Measurements from ENCODE around the gene CENPA. TPM values are rescaled to one million over a fixed set of nuclear protein-coding genes. Genes with fewer than 3 reads are reported as not detected.

The CENPA gene
- total and polyA plus RNA-seq, 2 of the 13 experiments (the other 11 are each of a cell fraction or from before 2014, with no cell fraction given) = 28.5 to 38.5 TPM

DNA sequence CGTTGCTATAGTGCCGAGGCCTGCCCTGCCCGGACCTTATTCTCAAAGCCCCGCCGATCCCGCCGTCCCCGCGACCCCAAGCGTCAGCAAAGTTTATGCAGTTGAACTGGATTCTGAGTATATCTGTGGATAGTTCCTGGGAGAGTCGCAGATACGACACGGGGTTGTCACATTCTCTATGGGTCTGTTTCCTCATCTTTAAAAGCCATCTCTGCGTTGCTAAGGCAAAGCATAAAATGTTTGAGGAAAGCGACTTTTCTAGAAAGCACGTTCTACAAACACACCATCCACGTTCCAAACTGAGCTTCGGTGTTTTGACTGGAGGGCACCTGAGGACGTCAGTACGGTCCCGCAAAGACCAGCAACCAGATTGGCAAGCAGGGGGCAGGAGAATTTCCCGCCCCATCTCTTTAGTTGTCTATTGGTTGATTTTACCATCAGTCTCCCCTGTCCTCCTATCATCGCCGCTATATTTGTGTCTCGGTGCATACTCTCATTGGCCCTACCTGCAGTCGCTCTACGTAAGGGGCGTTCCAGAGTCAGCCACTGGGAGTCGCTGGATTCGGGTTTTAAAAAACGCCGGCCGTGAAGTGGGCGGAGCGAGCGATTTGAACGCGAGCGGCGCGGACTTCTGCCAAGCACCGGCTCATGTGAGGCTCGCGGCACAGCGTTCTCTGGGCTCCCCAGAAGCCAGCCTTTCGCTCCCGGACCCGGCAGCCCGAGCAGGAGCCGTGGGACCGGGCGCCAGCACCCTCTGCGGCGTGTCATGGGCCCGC lies at the start of gene CENPA (continued):
- TF ChIP-seq, protein P1, sequence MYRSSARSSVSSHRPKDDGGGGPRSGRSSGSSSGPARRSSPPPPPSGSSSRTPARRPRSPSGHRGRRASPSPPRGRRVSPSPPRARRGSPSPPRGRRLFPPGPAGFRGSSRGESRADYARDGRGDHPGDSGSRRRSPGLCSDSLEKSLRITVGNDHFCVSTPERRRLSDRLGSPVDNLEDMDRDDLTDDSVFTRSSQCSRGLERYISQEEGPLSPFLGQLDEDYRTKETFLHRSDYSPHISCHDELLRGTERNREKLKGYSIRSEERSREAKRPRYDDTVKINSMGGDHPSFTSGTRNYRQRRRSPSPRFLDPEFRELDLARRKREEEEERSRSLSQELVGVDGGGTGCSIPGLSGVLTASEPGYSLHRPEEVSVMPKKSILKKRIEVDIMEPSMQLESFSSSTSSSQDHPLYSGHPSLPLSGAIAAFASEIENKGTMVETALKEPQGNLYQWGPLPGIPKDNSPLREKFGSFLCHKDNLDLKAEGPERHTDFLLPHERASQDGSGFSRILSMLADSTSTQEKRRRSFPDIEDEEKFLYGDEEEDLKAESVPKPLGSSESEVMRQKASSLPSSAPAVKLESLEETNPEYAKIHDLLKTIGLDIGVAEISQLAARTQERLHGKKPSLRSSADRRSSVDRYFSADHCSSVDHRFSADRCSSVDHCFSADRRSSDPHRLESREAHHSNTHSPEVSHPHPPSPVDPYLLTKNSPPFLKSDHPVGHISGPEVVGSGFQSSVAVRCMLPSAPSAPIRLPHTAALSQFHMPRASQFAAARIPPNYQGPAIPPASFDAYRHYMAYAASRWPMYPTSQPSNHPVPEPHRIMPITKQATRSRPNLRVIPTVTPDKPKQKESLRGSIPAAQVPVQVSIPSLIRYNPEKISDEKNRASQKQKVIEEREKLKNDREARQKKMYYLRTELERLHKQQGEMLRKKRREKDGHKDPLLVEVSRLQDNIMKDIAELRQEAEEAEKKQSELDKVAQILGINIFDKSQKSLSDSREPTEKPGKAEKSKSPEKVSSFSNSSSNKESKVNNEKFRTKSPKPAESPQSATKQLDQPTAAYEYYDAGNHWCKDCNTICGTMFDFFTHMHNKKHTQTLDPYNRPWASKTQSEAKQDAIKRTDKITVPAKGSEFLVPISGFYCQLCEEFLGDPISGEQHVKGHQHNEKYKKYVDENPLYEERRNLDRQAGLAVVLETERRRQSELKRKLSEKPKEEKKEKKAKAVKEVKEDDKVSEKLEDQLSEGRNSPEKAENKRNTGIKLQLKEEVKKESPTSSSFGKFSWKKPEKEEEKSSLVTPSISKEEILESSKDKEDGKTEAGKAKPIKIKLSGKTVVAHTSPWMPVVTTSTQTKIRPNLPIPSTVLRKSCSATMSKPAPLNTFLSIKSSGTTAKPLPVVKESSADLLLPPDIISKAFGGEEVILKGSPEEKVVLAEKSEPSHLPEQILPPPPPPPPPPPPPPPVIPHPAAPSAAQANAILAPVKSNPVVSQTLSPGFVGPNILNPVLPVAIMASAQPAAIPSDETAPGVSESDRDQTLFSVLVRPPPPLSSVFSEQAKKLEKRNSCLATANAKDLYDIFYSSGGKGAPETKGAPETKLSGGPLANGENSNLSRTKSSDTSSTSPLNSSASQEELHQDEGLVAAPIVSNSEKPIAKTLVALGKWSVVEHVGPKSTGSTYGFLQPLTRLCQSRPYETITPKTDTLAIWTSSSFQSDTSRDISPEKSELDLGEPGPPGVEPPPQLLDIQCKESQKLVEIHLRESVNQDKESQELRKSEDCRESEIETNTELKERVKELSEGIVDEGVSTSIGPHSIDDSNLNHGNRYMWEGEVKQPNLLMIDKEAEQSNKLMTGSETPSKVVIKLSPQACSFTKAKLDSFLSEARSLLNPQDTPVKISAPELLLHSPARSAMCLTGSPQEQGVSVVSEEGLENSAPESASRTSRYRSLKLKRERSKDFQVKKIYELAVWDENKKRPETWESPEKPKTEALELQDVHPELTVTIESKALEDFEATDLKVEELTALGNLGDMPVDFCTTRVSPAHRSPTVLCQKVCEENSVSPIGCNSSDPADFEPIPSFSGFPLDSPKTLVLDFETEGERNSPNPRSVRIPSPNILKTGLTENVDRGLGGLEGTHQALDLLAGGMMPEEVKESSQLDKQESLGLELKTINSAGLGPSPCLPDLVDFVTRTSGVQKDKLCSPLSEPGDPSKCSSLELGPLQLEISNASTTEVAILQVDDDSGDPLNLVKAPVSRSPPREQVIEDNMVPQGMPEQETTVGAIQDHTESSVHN (CRISPR knock-in tag; IDR thresholded peaks at IDR 0.05) = peak; percentile 91
- TF ChIP-seq, protein P2, sequence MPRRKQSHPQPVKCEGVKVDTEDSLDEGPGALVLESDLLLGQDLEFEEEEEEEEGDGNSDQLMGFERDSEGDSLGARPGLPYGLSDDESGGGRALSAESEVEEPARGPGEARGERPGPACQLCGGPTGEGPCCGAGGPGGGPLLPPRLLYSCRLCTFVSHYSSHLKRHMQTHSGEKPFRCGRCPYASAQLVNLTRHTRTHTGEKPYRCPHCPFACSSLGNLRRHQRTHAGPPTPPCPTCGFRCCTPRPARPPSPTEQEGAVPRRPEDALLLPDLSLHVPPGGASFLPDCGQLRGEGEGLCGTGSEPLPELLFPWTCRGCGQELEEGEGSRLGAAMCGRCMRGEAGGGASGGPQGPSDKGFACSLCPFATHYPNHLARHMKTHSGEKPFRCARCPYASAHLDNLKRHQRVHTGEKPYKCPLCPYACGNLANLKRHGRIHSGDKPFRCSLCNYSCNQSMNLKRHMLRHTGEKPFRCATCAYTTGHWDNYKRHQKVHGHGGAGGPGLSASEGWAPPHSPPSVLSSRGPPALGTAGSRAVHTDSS (CRISPR knock-in tag; conservative IDR thresholded peaks at IDR 0.05) = no peak
- peak; percentile 59 for TF ChIP-seq ZNF629 (CRISPR knock-in tag; conservative IDR thresholded peaks at IDR 0.05)
- peak; percentile 97 for TF ChIP-seq ATF6 (CRISPR knock-in tag; conservative IDR thresholded peaks at IDR 0.05)
- peak; percentile 96 for TF ChIP-seq ZNF547 (CRISPR knock-in tag; IDR thresholded peaks at IDR 0.05)
- TF ChIP-seq POLR2A (IDR thresholded peaks at IDR 0.05; ENCODE audit: insufficient read depth in 1 of 2, low read depth in 2 of 2, low read length in 2 of 2) = peak; percentile 68 to 70
- TF ChIP-seq ZNF878 (CRISPR knock-in tag; IDR thresholded peaks at IDR 0.05) = peak; percentile 100
- peak; percentile 84; the same call in 1 of the 2 replicates for TF ChIP-seq CAMTA2 (CRISPR knock-in tag; IDR thresholded peaks at IDR 0.05; ENCODE audit: borderline replicate concordance)
- TF ChIP-seq PATZ1 (CRISPR knock-in tag; IDR thresholded peaks at IDR 0.05) = peak; percentile 32
- TF ChIP-seq ZFP36L1 (CRISPR knock-in tag; IDR thresholded peaks at IDR 0.05) = peak; percentile 100
- peak; percentile 86 for TF ChIP-seq ONECUT2 (CRISPR knock-in tag; IDR thresholded peaks at IDR 0.05)
- TF ChIP-seq ZNF343 (CRISPR knock-in tag; IDR thresholded peaks at IDR 0.05) = peak; percentile 82; the same call in 1 of the 2 replicates
- peak; percentile 72 for TF ChIP-seq RARA (CRISPR knock-in tag; IDR thresholded peaks at IDR 0.05)
- peak; percentile 99 for TF ChIP-seq NKX3-1 (CRISPR knock-in tag; IDR thresholded peaks at IDR 0.05)
- TF ChIP-seq TOE1 (CRISPR knock-in tag; IDR thresholded peaks at IDR 0.05) = peak; percentile 98

Data from HepG2 (cell line).